H1 (cell line): ENCODE data around the gene CAMTA1. TPM values are rescaled to one million over a fixed set of nuclear protein-coding genes. Genes with fewer than 3 reads are reported as not detected.

Experiments
- CTCF ChIA-PET: fragments of 300-600 bp; sonication (Branson Sonifier 250); formaldehyde crosslinking; loops from one replicate; lab custom pipeline; 2021; ENCODE audit not compliant: partially characterized antibody; lab: Charles Lee
- POLR2A ChIA-PET: fragments of 300-600 bp; sonication (Branson Sonifier 250); formaldehyde crosslinking; loops from one replicate; lab custom pipeline; 2021; ENCODE audit warnings: inconsistent platforms; ENCODE audit not compliant: partially characterized antibody; lab: Charles Lee
- DNase-seq, 2 experiments: peaks; one replicate each; pipeline versions ENCODE4 v3.0.0 to v3.0.0-alpha.2; 2010 to 2022; ENCODE audit warnings: low spot score in 2 of 2, low read depth in 1 of 2, mixed read lengths in 1 of 2
- FAIRE-seq: peaks from 2 replicates; lab custom pipeline; 2011; peaks lifted over from hg19 to GRCh38; lab: Jason Lieb, UNC
- H2AFZ ChIP-seq: 2 replicates; pipeline ENCODE4 v1.8.1; 2012; ENCODE audit warnings: low read length, inconsistent platforms
- H2AK5ac ChIP-seq: 2 replicates; pipeline ENCODE4 v1.6.1; 2013; ENCODE audit warnings: low read depth, low read length
- H2BK120ac ChIP-seq: replicated peaks from 2 replicates; pipeline ENCODE3; 2013; ENCODE audit warnings: low read depth, low read length, inconsistent platforms
- H2BK12ac ChIP-seq: 2 replicates; pipeline ENCODE4 v1.6.1; 2013; ENCODE audit warnings: low read depth, low read length
- H2BK15ac ChIP-seq: 2 replicates; pipeline ENCODE4 v1.6.1; 2013; ENCODE audit warnings: low read length
- H2BK20ac ChIP-seq: 2 replicates; pipeline ENCODE4 v1.6.1; 2013; ENCODE audit warnings: low read length
- H2BK5ac ChIP-seq: 2 replicates; pipeline ENCODE4 v1.6.1; 2013; ENCODE audit warnings: low read depth, low read length
- H3K14ac ChIP-seq: 2 replicates; pipeline ENCODE4 v1.6.1; 2013; ENCODE audit warnings: inconsistent platforms; ENCODE audit not compliant: insufficient read length
- H3K18ac ChIP-seq: 2 replicates; pipeline ENCODE4 v1.6.1; 2013; ENCODE audit warnings: low read length; ENCODE audit errors: extremely low read depth
- H3K23ac ChIP-seq: 2 replicates; pipeline ENCODE4 v1.6.1; 2013; ENCODE audit warnings: inconsistent platforms; ENCODE audit not compliant: insufficient read length
- H3K23me2 ChIP-seq: 2 replicates; pipeline ENCODE4 v1.6.1; 2013; ENCODE audit warnings: low read depth, low read length
- H3K27ac ChIP-seq: 2 replicates; pipeline ENCODE4 v1.6.1; 2011; ENCODE audit warnings: low read depth, low read length, inconsistent platforms
- H3K27me3 ChIP-seq, 4 experiments: replicated peaks in 1 of 4; 1 replicate in 1 of 4; 2 replicates in 3 of 4; pipeline versions ENCODE4 v1.6.1 to v1.8.1; 2011 to 2013; ENCODE audit warnings: low read length in 3 of 4, mild to moderate bottlenecking in 3 of 4, inconsistent platforms in 2 of 4, mixed read lengths in 2 of 4, moderate library complexity in 1 of 4; ENCODE audit not compliant: control insufficient read depth in 3 of 4, insufficient read depth in 3 of 4; ENCODE audit errors: extremely low read depth in 1 of 4
- H3K36me3 ChIP-seq, 4 experiments: 2 replicates each; pipeline versions ENCODE4 v1.6.1 to v1.8.1; 2011 to 2013; ENCODE audit warnings: mild to moderate bottlenecking in 4 of 4, low read length in 3 of 4, moderate library complexity in 2 of 4, control low read depth in 1 of 4, inconsistent platforms in 1 of 4; ENCODE audit not compliant: insufficient read depth in 4 of 4, control insufficient read depth in 2 of 4
- H3K4ac ChIP-seq: replicated peaks from 2 replicates; pipeline ENCODE3; 2013; ENCODE audit warnings: low read length, low read depth, mixed read lengths, inconsistent platforms; ENCODE audit not compliant: insufficient read length
- H3K4me1 ChIP-seq, 4 experiments: replicated peaks in 1 of 4; 1 replicate in 1 of 4; 2 replicates in 3 of 4; pipeline versions ENCODE4 v1.6.1 to v1.8.1; 2011 to 2013; ENCODE audit warnings: low read length in 3 of 4, inconsistent platforms in 2 of 4, mixed read lengths in 1 of 4; ENCODE audit not compliant: insufficient read depth in 4 of 4, control insufficient read depth in 3 of 4
- H3K4me2 ChIP-seq, 2 experiments: 2 replicates each; pipeline versions ENCODE4 v1.6.1 to v1.8.1; 2011 to 2013; ENCODE audit warnings: low read depth in 2 of 2, low read length in 2 of 2, control low read depth in 1 of 2, inconsistent platforms in 1 of 2, mild to moderate bottlenecking in 1 of 2; ENCODE audit not compliant: insufficient read depth in 1 of 2
- H3K4me3 ChIP-seq, 4 experiments: fragments of 200-600, 300-600 bp in 1 of 4; sonication (generic), shearing (Covaris generic), sonication (Bioruptor Twin) in 1 of 4; 2 replicates each; pipeline versions ENCODE4 v1.5.1 to v1.8.1; 2011 to 2016; ENCODE audit warnings: low read length in 4 of 4, low read depth in 3 of 4, control low read depth in 2 of 4, inconsistent platforms in 2 of 4, mild to moderate bottlenecking in 2 of 4, mixed read lengths in 1 of 4, moderate library complexity in 1 of 4; ENCODE audit not compliant: insufficient read depth in 2 of 4; ENCODE audit errors: extremely low read depth in 1 of 4
- H3K56ac ChIP-seq: replicated peaks from 2 replicates; pipeline ENCODE3; 2013; ENCODE audit warnings: low read depth, mild to moderate bottlenecking, mixed read lengths, low read length, inconsistent platforms; ENCODE audit not compliant: insufficient read length
- H3K79me1 ChIP-seq: 2 replicates; pipeline ENCODE4 v1.6.1; 2013; ENCODE audit warnings: low read depth, low read length, control low read depth
- H3K79me2 ChIP-seq, 2 experiments: 2 replicates each; pipeline versions ENCODE4 v1.6.1 to v1.8.1; 2012 to 2013; ENCODE audit warnings: low read length in 2 of 2, mild to moderate bottlenecking in 2 of 2, inconsistent platforms in 1 of 2; ENCODE audit not compliant: insufficient read depth in 2 of 2, control insufficient read depth in 1 of 2
- H3K9ac ChIP-seq, 4 experiments: replicated peaks in 1 of 4; 1 replicate in 1 of 4; 2 replicates in 3 of 4; pipeline versions ENCODE4 v1.6.1 to v1.8.1; 2011 to 2013; ENCODE audit warnings: low read depth in 3 of 4, low read length in 3 of 4, control low read depth in 2 of 4, mild to moderate bottlenecking in 2 of 4, moderate library complexity in 2 of 4, inconsistent platforms in 1 of 4; ENCODE audit errors: extremely low read depth in 1 of 4
- H3K9me3 ChIP-seq, 2 experiments: 2 replicates each; pipeline versions ENCODE4 v1.6.1 to v1.8.1; 2012 to 2013; ENCODE audit warnings: mild to moderate bottlenecking in 2 of 2, moderate library complexity in 2 of 2, control low read depth in 1 of 2, inconsistent platforms in 1 of 2, low read depth in 1 of 2, low read length in 1 of 2, mixed read lengths in 1 of 2; ENCODE audit not compliant: insufficient read depth in 2 of 2
- H4K20me1 ChIP-seq, 2 experiments: replicated peaks in 1 of 2; 2 replicates each; pipeline versions ENCODE3 to v1.8.1; 2011 to 2013; ENCODE audit warnings: inconsistent platforms in 2 of 2, low read length in 2 of 2, mild to moderate bottlenecking in 1 of 2; ENCODE audit not compliant: insufficient read depth in 2 of 2, control insufficient read depth in 1 of 2
- H4K5ac ChIP-seq: 2 replicates; pipeline ENCODE4 v1.6.1; 2013; ENCODE audit warnings: low read length, low read depth, mixed read lengths, inconsistent platforms; ENCODE audit not compliant: insufficient read length
- H4K8ac ChIP-seq: 2 replicates; pipeline ENCODE4 v1.8.0; 2013; ENCODE audit warnings: mild to moderate bottlenecking, moderate library complexity, low read length, inconsistent platforms; ENCODE audit not compliant: insufficient read depth; ENCODE audit errors: extremely low read depth
- H4K91ac ChIP-seq: replicated peaks from 2 replicates; pipeline ENCODE3; 2013; ENCODE audit warnings: low read length, mixed read lengths, inconsistent platforms; ENCODE audit not compliant: insufficient read length
- JUN ChIP-seq: IDR thresholded peaks from 2 replicates; pipeline ENCODE4 v1.6.1; 2011; ENCODE audit warnings: low read depth, mild to moderate bottlenecking, improper control_type of control experiment, low read length
- WGBS, 2 experiments: shearing (Covaris generic) in 1 of 2; methylation state at CpG; one replicate each; pipeline versions ENCODE4 v1.1.6 to v1.1.7; 2013 to 2015; ENCODE audit warnings: low lambda C conversion rate in 2 of 2, mixed read lengths in 2 of 2, inconsistent platforms in 1 of 2, low coverage in 1 of 2, missing lambda C conversion rate in 1 of 2; ENCODE audit not compliant: insufficient replicate concordance in 2 of 2, insufficient coverage in 1 of 2, insufficient read length in 1 of 2; ENCODE audit errors: extremely low coverage in 1 of 2, missing lambda C conversion rate in 1 of 2; 5-methylcytosine and 5-hydroxymethylcytosine counted together
- polyA plus RNA-seq, 7 experiments: library from polyadenylated mRNA; depleted of rRNA in 3 of 7; stranded (reverse) in 5 of 7; unstranded in 2 of 7; fragments of >200 nt in 5 of 7; fragments of 200-250 nt in 2 of 7; gene quantifications; 1 replicate in 5 of 7; 2 replicates in 1 of 7; 4 replicates in 1 of 7; pipeline versions ENCODE4 v1.2.1 to v1.2.3, GENCODE V29; 2011 to 2013; ENCODE audit warnings: missing spikeins in 2 of 7, mixed read lengths in 2 of 7
- total RNA-seq: library from RNA; stranded (reverse); fragmentation: NEBNext Ultra II Directional; extraction: Animal tissue kit (Norgen Biotek cat#: 25700); gene quantifications from 2 replicates; pipeline ENCODE4 v1.2.1, GENCODE V29; 2021
- TF ChIP-seq, protein P1 (sequence below), 3 experiments: IDR thresholded peaks; 1 replicate in 2 of 3; 2 replicates in 1 of 3; pipeline versions ENCODE4 v1.5.1 to v1.6.1; 2011; ENCODE audit warnings: low read length in 3 of 3, mild to moderate bottlenecking in 3 of 3, inconsistent platforms in 2 of 3, low read depth in 1 of 3, moderate library complexity in 1 of 3; ENCODE audit not compliant: insufficient read depth in 1 of 3; ENCODE audit errors: control extremely low read depth in 1 of 3

Gene CAMTA1
- total and polyA plus RNA-seq, 2 of the 8 experiments (the other 6 are each of a cell fraction or from before 2014, with no cell fraction given) = 65.0 to 119 TPM

DNA sequence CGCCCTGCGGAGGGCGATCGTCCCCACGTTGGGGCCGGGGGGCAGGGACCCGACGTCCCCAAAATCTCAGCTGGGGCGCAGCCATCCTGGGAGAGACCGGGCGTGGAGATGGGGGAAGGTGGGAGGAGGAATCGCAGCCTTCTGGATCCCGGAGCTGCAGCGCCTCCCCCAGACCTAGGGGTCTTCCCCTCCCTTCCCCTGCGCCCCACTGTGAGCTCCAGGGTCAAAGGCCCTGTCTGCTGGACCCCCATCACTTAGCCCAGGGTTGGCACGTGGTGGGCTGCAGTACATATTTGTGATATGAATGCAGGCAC lies 895.7 kb downstream of the CAMTA1 start:
- peak overlapping the region; percentile 96; the same call in 1 of the 2 replicates for H4K8ac ChIP-seq
- no peaks in the 10 kb centered on the region for H3K36me3 ChIP-seq
- ChIA-PET CTCF (interaction anchor here (0.6 to 6.9 kb wide), 8 partner anchors 11 to 72 kb away, joined by 3 to 106 read pairs (median 4); no protein-coding TSS in a partner anchor), POLR2A (interaction anchor here (0.6 to 3.1 kb wide), 11 partner anchors 10 to 259 kb away, joined by 3 to 23 read pairs (median 4); partner anchors contain the start of gene TNFRSF9)
- no peak overlapping the region for H3K27ac ChIP-seq
- H2AFZ ChIP-seq = no peak overlapping the region
- no peaks in the 10 kb centered on the region for H4K20me1 ChIP-seq
- peak in 1 of 2 experiments; percentile 58 for DNase-seq
- peak overlapping the region; percentile 44 for H4K91ac ChIP-seq
- H2BK20ac ChIP-seq = 0 out of 2 replicates have a peak overlapping the region, but pooled peaks have one; percentile 72
- H3K4me3 ChIP-seq = peak overlapping the region; percentile 47 to 74 (median 54)
- no peak overlapping the region for H3K56ac ChIP-seq
- H3K27me3 ChIP-seq = peaks cover 0 to 20% (median 14%) of the 10 kb centered on the region in 4 experiments; a peak in 6 of 7 replicates
- H2BK15ac ChIP-seq = no peak overlapping the region
- FAIRE-seq = no peak
- peak overlapping the region; percentile 9; the same call in 1 of the 2 replicates for H3K18ac ChIP-seq
- peak overlapping the region in 1 of 4 experiments; percentile 77; a peak in 1 of 7 replicates for H3K9ac ChIP-seq
- H3K79me1 ChIP-seq = no peaks in the 10 kb centered on the region
- H2BK120ac ChIP-seq = no peak overlapping the region
- H3K23ac ChIP-seq = no peak overlapping the region
- peak overlapping the region; percentile 18 for H4K5ac ChIP-seq
- H2BK12ac ChIP-seq = no peak overlapping the region
- WGBS, 2 experiments = 6% methylated on average over 7 of the region's 16 CpGs; no CpG with 5 or more reads in 1 of the 2 experiments
- no peak overlapping the region; the same call in 1 of the 2 replicates for H2BK5ac ChIP-seq
- H3K4ac ChIP-seq = no peak overlapping the region
- H3K4me2 ChIP-seq = peak overlapping the region; percentile 65 to 74
- no peak for TF ChIP-seq JUN
- TF ChIP-seq, protein P1, sequence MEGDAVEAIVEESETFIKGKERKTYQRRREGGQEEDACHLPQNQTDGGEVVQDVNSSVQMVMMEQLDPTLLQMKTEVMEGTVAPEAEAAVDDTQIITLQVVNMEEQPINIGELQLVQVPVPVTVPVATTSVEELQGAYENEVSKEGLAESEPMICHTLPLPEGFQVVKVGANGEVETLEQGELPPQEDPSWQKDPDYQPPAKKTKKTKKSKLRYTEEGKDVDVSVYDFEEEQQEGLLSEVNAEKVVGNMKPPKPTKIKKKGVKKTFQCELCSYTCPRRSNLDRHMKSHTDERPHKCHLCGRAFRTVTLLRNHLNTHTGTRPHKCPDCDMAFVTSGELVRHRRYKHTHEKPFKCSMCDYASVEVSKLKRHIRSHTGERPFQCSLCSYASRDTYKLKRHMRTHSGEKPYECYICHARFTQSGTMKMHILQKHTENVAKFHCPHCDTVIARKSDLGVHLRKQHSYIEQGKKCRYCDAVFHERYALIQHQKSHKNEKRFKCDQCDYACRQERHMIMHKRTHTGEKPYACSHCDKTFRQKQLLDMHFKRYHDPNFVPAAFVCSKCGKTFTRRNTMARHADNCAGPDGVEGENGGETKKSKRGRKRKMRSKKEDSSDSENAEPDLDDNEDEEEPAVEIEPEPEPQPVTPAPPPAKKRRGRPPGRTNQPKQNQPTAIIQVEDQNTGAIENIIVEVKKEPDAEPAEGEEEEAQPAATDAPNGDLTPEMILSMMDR (IDR thresholded peaks at IDR 0.05; ENCODE audit: control extremely low read depth in 1 of 3, insufficient read depth in 1 of 3, low read depth in 1 of 3, low read length in 3 of 3) = peak in 1 of 3 experiments; percentile 1; a peak in 1 of 4 replicates
- no peaks in the 10 kb centered on the region for H3K79me2 ChIP-seq
- peaks cover 0 to 3% (median 3%) of the 10 kb centered on the region in 4 experiments; a peak in 4 of 7 replicates for H3K4me1 ChIP-seq
- peaks cover 2% of the 10 kb centered on the region; the same call in 1 of the 2 replicates for H3K23me2 ChIP-seq
- no peaks in the 10 kb centered on the region for H3K9me3 ChIP-seq
- H3K14ac ChIP-seq = no peak overlapping the region
- H2AK5ac ChIP-seq = no peak overlapping the region
